Measurements from ENCODE around the gene SFTA2.
"Not testable (repeated sequence)": the region's sequence is repeated elsewhere in the genome, so short reads cannot be mapped to it uniquely, and the experiment has no call there.

The SFTA2 gene

DNA sequence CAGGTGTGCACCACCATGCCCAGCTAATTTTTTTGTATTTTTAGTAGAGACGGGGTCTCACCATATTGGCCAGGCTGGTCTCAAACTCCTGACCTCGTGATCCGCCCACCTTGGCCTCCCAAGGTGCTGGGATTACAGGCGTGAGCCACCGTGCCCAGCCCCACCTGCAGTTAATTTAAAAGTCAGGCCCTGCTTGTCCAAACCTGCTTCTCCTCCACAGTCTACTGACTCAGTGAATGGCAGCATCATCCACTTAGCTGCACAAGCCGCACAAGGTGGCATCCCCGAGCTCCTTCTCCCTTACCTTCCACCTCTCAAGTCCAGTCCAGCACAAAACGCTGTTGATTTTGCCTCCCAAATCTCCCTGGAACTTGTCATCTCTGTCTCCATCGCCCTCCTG lies 29.8 kb downstream of the SFTA2 start:
- H3K9me3 ChIP-seq (ENCODE audit: control insufficient read depth, low read length); H3K4me1 ChIP-seq (ENCODE audit: control insufficient read depth, insufficient read depth, low read length); H3K4me3 ChIP-seq (ENCODE audit: insufficient read depth, low read depth, low read length); H3K27me3 ChIP-seq (ENCODE audit: control insufficient read depth, insufficient read depth, low read length, poor library complexity, severe bottlenecking); H3K27ac ChIP-seq (ENCODE audit: insufficient read depth, low read depth, low read length, poor library complexity, severe bottlenecking): not testable (repeated sequence)
- WGBS, 2 experiments: 85 to 88% methylated on average over 9 of the region's 9 CpGs
- peaks cover 19% of the 10 kb centered on the region for H3K36me3 ChIP-seq (ENCODE audit: control insufficient read depth, insufficient read depth, low read length)

DNA sequence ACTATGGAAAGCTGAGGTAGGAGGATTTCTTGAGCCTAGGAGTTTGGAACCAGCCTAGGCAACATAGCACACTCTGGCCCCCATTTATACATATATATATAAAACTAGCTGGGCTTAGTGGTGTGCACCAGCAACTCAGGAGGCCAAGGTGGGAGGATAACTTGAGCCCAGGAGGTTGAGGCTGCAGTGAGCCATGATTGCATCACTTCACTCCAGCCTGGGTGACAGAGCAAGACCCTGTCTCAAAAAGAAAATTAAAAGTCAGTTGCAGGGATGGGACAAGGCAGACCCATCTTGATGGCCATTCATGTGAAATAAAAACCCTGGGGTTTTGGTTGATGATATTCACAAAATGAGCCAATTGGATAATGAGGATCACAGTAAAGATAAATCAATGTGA lies 30.5 kb downstream of the SFTA2 start:
- Histone ChIP-seq H3K27me3 (ENCODE audit: control insufficient read depth, insufficient read depth, low read length, poor library complexity, severe bottlenecking) (no peaks in the 10 kb centered on the region), H3K27ac (ENCODE audit: insufficient read depth, low read depth, low read length, poor library complexity, severe bottlenecking) (no peak overlapping the region), H3K4me3 (ENCODE audit: insufficient read depth, low read depth, low read length) (no peak overlapping the region), H3K36me3 (ENCODE audit: control insufficient read depth, insufficient read depth, low read length) (peaks cover 25% of the 10 kb centered on the region), H3K9me3 (ENCODE audit: control insufficient read depth, low read length) (no peaks in the 10 kb centered on the region), H3K4me1 (ENCODE audit: control insufficient read depth, insufficient read depth, low read length) (peaks cover 4% of the 10 kb centered on the region)

DNA sequence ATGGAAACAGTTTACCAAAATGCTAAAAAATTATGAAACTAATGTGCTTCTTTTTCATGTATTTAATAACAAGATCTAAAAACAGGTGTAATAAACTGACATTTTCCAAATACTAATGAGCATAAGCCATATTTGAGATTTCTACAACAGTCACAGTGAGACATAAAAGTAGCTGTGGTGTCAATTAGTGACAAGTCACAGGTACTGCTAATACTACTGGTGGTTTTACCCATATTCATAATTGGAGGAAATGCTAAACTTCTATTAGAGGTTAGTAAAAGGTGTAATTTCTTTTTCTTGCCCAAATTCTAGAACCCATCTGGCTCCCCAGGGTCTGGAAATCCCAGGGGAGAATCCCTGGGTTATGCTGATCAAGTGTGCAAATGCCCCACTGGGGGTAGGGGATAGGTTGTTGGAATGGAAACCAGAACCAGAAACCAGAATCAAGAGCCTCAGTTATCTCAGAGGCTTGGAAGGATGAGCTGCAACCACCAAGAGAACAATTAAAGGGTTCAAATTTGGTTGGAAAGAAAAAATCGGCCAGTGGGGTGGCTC lies 31.0 kb downstream of the SFTA2 start:
- H3K36me3 ChIP-seq (ENCODE audit: control insufficient read depth, insufficient read depth, low read length): peaks cover 29% of the 10 kb centered on the region
- no peaks in the 10 kb centered on the region for H3K9me3 ChIP-seq (ENCODE audit: control insufficient read depth, low read length)
- H3K4me1 ChIP-seq (ENCODE audit: control insufficient read depth, insufficient read depth, low read length): peaks cover 2% of the 10 kb centered on the region
- no peak overlapping the region for H3K4me3 ChIP-seq (ENCODE audit: insufficient read depth, low read depth, low read length)
- H3K27me3 ChIP-seq (ENCODE audit: control insufficient read depth, insufficient read depth, low read length, poor library complexity, severe bottlenecking): no peaks in the 10 kb centered on the region
- 92 to 94% methylated on average over 1 of the region's 1 CpG for WGBS, 2 experiments
- no peak overlapping the region for H3K27ac ChIP-seq (ENCODE audit: insufficient read depth, low read depth, low read length, poor library complexity, severe bottlenecking)

DNA sequence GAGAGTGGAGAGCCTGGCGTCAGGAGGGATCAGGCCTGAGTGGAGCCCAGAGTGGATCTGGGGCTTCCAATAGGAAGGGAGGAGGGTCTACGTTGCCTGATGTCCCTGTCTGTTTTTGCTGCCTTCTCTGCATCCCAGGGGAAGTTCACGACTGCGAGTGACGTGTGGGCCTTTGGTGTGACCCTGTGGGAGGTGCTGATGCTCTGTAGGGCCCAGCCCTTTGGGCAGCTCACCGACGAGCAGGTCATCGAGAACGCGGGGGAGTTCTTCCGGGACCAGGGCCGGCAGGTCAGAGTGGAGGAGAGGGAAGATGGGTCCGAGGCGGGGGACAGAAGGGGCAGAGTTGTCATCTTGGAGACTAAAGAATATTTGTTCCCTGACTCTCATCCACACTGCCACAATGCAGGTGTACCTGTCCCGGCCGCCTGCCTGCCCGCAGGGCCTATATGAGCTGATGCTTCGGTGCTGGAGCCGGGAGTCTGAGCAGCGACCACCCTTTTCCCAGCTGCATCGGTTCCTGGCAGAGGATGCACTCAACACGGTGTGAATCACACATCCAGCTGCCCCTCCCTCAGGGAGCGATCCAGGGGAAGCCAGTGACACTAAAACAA lies 33.1 kb downstream of the SFTA2 start:
- peaks cover 47% of the 10 kb centered on the region for H3K36me3 ChIP-seq (ENCODE audit: control insufficient read depth, insufficient read depth, low read length)
- no peak overlapping the region for H3K4me3 ChIP-seq (ENCODE audit: insufficient read depth, low read depth, low read length)
- WGBS, 2 experiments: 93% methylated on average over 23 of the region's 23 CpGs
- no peak overlapping the region for H3K27ac ChIP-seq (ENCODE audit: insufficient read depth, low read depth, low read length, poor library complexity, severe bottlenecking)
- H3K27me3 ChIP-seq (ENCODE audit: control insufficient read depth, insufficient read depth, low read length, poor library complexity, severe bottlenecking): no peaks in the 10 kb centered on the region
- peaks cover 4% of the 10 kb centered on the region for H3K4me1 ChIP-seq (ENCODE audit: control insufficient read depth, insufficient read depth, low read length)
- H3K9me3 ChIP-seq (ENCODE audit: control insufficient read depth, low read length): no peaks in the 10 kb centered on the region

DNA sequence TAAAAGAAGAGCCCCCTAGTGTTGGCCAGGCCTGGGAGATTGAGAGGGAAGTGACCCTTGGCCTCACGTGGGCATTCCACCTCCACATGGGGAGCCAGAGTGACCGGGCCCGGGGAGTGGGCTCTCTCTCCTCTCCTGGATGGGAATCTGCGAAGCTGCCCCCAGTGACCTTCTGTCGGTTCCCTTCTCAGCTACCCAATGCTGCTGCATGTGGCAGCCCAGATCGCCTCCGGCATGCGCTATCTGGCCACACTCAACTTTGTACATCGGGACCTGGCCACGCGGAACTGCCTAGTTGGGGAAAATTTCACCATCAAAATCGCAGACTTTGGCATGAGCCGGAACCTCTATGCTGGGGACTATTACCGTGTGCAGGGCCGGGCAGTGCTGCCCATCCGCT lies 34.1 kb downstream of the SFTA2 start:
- WGBS, 2 experiments: 90 to 91% methylated on average over 16 of the region's 16 CpGs
- Histone ChIP-seq H3K27me3 (ENCODE audit: control insufficient read depth, insufficient read depth, low read length, poor library complexity, severe bottlenecking) (no peaks in the 10 kb centered on the region), H3K4me1 (ENCODE audit: control insufficient read depth, insufficient read depth, low read length) (peaks cover 4% of the 10 kb centered on the region), H3K9me3 (ENCODE audit: control insufficient read depth, low read length) (no peaks in the 10 kb centered on the region), H3K27ac (ENCODE audit: insufficient read depth, low read depth, low read length, poor library complexity, severe bottlenecking) (no peak overlapping the region), H3K4me3 (ENCODE audit: insufficient read depth, low read depth, low read length) (no peak overlapping the region), H3K36me3 (ENCODE audit: control insufficient read depth, insufficient read depth, low read length) (peaks cover 57% of the 10 kb centered on the region)

DNA sequence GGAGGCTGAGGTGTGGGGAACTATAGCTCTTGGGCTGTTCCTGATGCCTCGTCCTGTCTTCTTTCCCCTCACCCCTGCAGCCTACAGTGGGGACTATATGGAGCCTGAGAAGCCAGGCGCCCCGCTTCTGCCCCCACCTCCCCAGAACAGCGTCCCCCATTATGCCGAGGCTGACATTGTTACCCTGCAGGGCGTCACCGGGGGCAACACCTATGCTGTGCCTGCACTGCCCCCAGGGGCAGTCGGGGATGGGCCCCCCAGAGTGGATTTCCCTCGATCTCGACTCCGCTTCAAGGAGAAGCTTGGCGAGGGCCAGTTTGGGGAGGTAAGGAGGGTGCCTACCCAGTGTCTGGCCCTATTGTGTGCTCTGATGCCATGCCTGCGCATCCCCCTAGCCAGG lies 35.4 kb downstream of the SFTA2 start:
- WGBS, 2 experiments: 91 to 94% methylated on average over 13 of the region's 13 CpGs
- H3K4me1 ChIP-seq (ENCODE audit: control insufficient read depth, insufficient read depth, low read length): peaks cover 10% of the 10 kb centered on the region
- no peak overlapping the region for H3K27ac ChIP-seq (ENCODE audit: insufficient read depth, low read depth, low read length, poor library complexity, severe bottlenecking)
- peaks cover 69% of the 10 kb centered on the region for H3K36me3 ChIP-seq (ENCODE audit: control insufficient read depth, insufficient read depth, low read length)
- H3K4me3 ChIP-seq (ENCODE audit: insufficient read depth, low read depth, low read length): no peak overlapping the region
- no peaks in the 10 kb centered on the region for H3K9me3 ChIP-seq (ENCODE audit: control insufficient read depth, low read length)
- H3K27me3 ChIP-seq (ENCODE audit: control insufficient read depth, insufficient read depth, low read length, poor library complexity, severe bottlenecking): no peaks in the 10 kb centered on the region

DNA sequence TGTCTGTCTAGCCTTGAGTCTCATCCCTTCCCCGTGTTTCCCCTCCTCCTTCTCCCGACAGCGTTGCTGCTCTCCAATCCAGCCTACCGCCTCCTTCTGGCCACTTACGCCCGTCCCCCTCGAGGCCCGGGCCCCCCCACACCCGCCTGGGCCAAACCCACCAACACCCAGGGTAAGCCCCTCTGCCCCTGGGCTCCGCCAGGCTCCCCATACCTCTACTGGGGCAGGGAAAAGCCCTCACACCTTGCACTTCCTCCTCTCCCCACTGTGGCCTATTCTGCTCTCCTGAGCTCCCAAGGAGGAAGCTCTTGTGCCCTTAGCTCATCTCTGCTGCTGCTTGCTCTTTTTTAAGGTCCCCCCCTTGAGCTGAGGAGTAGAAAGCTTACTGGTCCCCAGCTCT lies 36.6 kb downstream of the SFTA2 start:
- Histone ChIP-seq H3K9me3 (ENCODE audit: control insufficient read depth, low read length) (no peaks in the 10 kb centered on the region), H3K27ac (ENCODE audit: insufficient read depth, low read depth, low read length, poor library complexity, severe bottlenecking) (no peak overlapping the region), H3K4me1 (ENCODE audit: control insufficient read depth, insufficient read depth, low read length) (peaks cover 20% of the 10 kb centered on the region), H3K36me3 (ENCODE audit: control insufficient read depth, insufficient read depth, low read length) (peaks cover 79% of the 10 kb centered on the region), H3K27me3 (ENCODE audit: control insufficient read depth, insufficient read depth, low read length, poor library complexity, severe bottlenecking) (no peaks in the 10 kb centered on the region), H3K4me3 (ENCODE audit: insufficient read depth, low read depth, low read length) (no peak overlapping the region)
- 89 to 92% methylated on average over 10 of the region's 10 CpGs for WGBS, 2 experiments

DNA sequence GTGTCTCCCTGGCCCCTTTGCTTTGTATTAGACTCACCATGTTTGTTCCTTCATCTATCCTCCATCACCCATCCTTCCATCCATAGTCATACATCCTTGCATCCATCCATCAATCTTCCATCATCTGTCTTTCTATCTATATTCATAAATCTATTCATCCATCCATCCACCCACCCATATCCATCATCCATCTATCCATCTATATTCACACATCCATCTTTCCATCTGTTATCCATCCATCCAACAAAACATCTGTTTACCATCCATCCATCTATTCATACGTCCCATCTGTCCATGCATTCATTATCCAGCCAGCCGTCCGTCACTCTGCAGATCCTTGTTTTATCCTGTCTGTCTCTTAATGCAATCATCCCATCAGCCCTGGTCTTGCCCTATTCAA lies 37.0 kb downstream of the SFTA2 start:
- WGBS, 2 experiments: 88 to 94% methylated on average over 3 of the region's 3 CpGs
- Histone ChIP-seq H3K9me3 (ENCODE audit: control insufficient read depth, low read length) (no peaks in the 10 kb centered on the region), H3K36me3 (ENCODE audit: control insufficient read depth, insufficient read depth, low read length) (peaks cover 83% of the 10 kb centered on the region), H3K4me1 (ENCODE audit: control insufficient read depth, insufficient read depth, low read length) (peaks cover 24% of the 10 kb centered on the region), H3K4me3 (ENCODE audit: insufficient read depth, low read depth, low read length) (no peak overlapping the region), H3K27me3 (ENCODE audit: control insufficient read depth, insufficient read depth, low read length, poor library complexity, severe bottlenecking) (no peaks in the 10 kb centered on the region), H3K27ac (ENCODE audit: insufficient read depth, low read depth, low read length, poor library complexity, severe bottlenecking) (no peak overlapping the region)

DNA sequence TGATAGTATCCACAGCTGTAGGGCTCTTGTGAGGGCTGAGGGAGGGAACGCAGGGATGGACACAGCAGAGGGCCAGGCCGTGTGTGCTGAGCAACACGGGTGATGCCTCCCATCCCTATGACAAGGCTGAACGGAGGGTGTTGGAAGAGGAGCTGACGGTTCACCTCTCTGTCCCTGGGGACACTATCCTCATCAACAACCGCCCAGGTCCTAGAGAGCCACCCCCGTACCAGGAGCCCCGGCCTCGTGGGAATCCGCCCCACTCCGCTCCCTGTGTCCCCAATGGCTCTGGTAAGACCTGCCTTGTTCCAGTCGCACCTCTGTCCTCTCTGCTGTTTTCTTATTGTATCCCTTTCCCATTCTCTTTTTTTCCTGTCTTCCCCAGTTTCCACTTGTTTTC lies 37.6 kb downstream of the SFTA2 start:
- Histone ChIP-seq H3K4me3 (ENCODE audit: insufficient read depth, low read depth, low read length) (no peak overlapping the region), H3K27me3 (ENCODE audit: control insufficient read depth, insufficient read depth, low read length, poor library complexity, severe bottlenecking) (no peaks in the 10 kb centered on the region), H3K27ac (ENCODE audit: insufficient read depth, low read depth, low read length, poor library complexity, severe bottlenecking) (no peak overlapping the region), H3K9me3 (ENCODE audit: control insufficient read depth, low read length) (no peaks in the 10 kb centered on the region), H3K4me1 (ENCODE audit: control insufficient read depth, insufficient read depth, low read length) (peaks cover 26% of the 10 kb centered on the region), H3K36me3 (ENCODE audit: control insufficient read depth, insufficient read depth, low read length) (peaks cover 86% of the 10 kb centered on the region)
- 95 to 96% methylated on average over 12 of the region's 12 CpGs for WGBS, 2 experiments

DNA sequence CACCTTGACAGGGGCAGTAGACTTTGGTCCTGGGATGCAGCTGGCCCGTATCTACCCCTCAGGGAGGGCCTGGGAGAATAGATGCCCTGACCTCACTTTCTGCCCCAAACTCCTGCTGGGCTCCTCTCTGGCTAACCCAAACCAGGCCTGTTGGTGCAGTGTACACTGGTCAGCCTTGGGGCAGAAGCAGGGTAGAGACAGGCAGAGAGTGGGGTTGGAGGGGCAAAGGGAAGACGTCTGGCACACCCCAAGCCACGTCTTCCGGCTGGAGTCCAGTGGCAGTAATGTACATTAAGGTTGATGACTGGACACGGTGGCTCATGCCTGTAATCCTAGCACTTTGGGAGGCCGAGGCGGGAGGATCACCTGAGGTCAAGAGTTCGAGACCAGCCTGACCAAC lies 38.3 kb downstream of the SFTA2 start:
- Histone ChIP-seq H3K27me3 (ENCODE audit: control insufficient read depth, insufficient read depth, low read length, poor library complexity, severe bottlenecking) (no peaks in the 10 kb centered on the region), H3K9me3 (ENCODE audit: control insufficient read depth, low read length) (no peaks in the 10 kb centered on the region), H3K4me1 (ENCODE audit: control insufficient read depth, insufficient read depth, low read length) (peaks cover 26% of the 10 kb centered on the region), H3K4me3 (ENCODE audit: insufficient read depth, low read depth, low read length) (no peak overlapping the region), H3K36me3 (ENCODE audit: control insufficient read depth, insufficient read depth, low read length) (peaks cover 87% of the 10 kb centered on the region), H3K27ac (ENCODE audit: insufficient read depth, low read depth, low read length, poor library complexity, severe bottlenecking) (no peak overlapping the region)
- 95% methylated on average over 8 of the region's 8 CpGs for WGBS, 2 experiments
